Measurements from ENCODE around the gene SLC22A5. TPM values are rescaled to one million over a fixed set of nuclear protein-coding genes. Genes with fewer than 3 reads are reported as not detected.
A peak's percentile ranks its signal among the peaks of the same experiment; 100 is the strongest.

SLC22A5 gene
- total and polyA plus RNA-seq, 2 of the 8 experiments (the other 6 are each of a cell fraction or from before 2014, with no cell fraction given) = 4.0 to 9.0 TPM

DNA sequence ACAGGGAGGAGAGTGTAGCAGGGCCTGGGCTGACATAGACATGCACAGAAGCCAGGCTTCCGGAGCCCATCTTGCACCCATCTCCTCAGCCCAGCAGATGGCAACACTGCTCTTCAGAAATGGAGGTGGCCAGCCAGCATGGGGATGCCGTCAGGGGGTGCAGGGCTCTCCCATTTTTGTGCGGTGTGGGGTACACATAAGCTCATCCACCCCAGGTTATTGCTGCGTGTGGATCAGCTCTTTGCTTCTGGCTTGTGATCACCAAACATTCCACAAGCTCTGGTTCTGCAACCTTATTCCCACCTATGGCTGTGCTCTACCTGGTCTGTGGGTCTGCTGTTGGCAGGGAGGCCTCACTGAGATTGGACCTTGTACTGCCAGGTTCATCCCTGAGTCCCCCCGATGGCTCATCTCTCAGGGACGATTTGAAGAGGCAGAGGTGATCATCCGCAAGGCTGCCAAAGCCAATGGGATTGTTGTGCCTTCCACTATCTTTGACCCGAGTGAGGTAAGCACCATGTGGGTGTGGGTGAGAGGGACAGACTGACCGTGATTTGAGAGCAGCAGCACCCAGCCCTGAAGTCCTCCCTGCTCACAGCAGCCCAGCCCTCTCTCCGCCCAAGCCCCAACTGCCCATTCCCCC, 17.3 kb downstream of the SLC22A5 start:
- Histone ChIP-seq H3K36me3 (ENCODE audit: control insufficient read depth in 2 of 4, insufficient read depth in 4 of 4, low read length in 3 of 4) (no peaks in the 10 kb centered on the region), H2AFZ (ENCODE audit: low read length) (peak overlapping the region; percentile 85), H3K4me2 (ENCODE audit: insufficient read depth in 1 of 2, low read depth in 2 of 2, low read length in 2 of 2) (no peak overlapping the region), H3K27ac (ENCODE audit: low read depth, low read length) (no peak overlapping the region), H4K91ac (replicated peaks; ENCODE audit: insufficient read length, low read length) (peak overlapping the region; percentile 44), H3K56ac (replicated peaks; ENCODE audit: insufficient read length, low read depth, low read length) (no peak overlapping the region), H3K23me2 (ENCODE audit: low read depth, low read length) (no peaks in the 10 kb centered on the region), H3K79me2 (ENCODE audit: control insufficient read depth in 1 of 2, insufficient read depth in 2 of 2, low read length in 2 of 2) (no peaks in the 10 kb centered on the region), H2BK12ac (ENCODE audit: low read depth, low read length) (0 out of 2 replicates have a peak overlapping the region, but pooled peaks have one; percentile 29), H3K9ac (replicated peaks in 1 of 4; ENCODE audit: extremely low read depth in 1 of 4, low read depth in 3 of 4, low read length in 3 of 4) (no peak overlapping the region), H2BK15ac (ENCODE audit: low read length) (peak overlapping the region; percentile 84; the same call in 1 of the 2 replicates), H2BK20ac (ENCODE audit: low read length) (no peak overlapping the region), H3K27me3 (replicated peaks in 1 of 4; ENCODE audit: control insufficient read depth in 3 of 4, extremely low read depth in 1 of 4, insufficient read depth in 3 of 4, low read length in 3 of 4) (no peaks in the 10 kb centered on the region), H2AK5ac (ENCODE audit: low read depth, low read length) (no peak overlapping the region), H3K4ac (replicated peaks; ENCODE audit: insufficient read length, low read depth, low read length) (no peak overlapping the region), H3K4me3 (ENCODE audit: extremely low read depth in 1 of 4, insufficient read depth in 2 of 4, low read depth in 3 of 4, low read length in 4 of 4) (no peak overlapping the region), H3K23ac (ENCODE audit: insufficient read length) (no peak overlapping the region), H3K18ac (ENCODE audit: extremely low read depth, low read length) (peak overlapping the region; percentile 67; the same call in 1 of the 2 replicates), H2BK5ac (ENCODE audit: low read depth, low read length) (0 out of 2 replicates have a peak overlapping the region, but pooled peaks have one; percentile 3), H4K5ac (ENCODE audit: insufficient read length, low read depth, low read length) (no peak overlapping the region), H4K8ac (ENCODE audit: extremely low read depth, insufficient read depth, low read length) (no peak overlapping the region), H3K4me1 (replicated peaks in 1 of 4; ENCODE audit: control insufficient read depth in 3 of 4, insufficient read depth in 4 of 4, low read length in 3 of 4) (peaks cover 0 to 9% (median 3%) of the 10 kb centered on the region in 4 experiments; a peak in 4 of 7 replicates), H3K9me3 (ENCODE audit: insufficient read depth in 2 of 2, low read depth in 1 of 2, low read length in 1 of 2) (no peaks in the 10 kb centered on the region), H3K79me1 (ENCODE audit: low read depth, low read length) (no peaks in the 10 kb centered on the region), H2BK120ac (replicated peaks; ENCODE audit: low read depth, low read length) (no peak overlapping the region), H3K14ac (ENCODE audit: insufficient read length) (no peak overlapping the region), H4K20me1 (replicated peaks in 1 of 2; ENCODE audit: control insufficient read depth in 1 of 2, insufficient read depth in 2 of 2, low read length in 2 of 2) (peaks cover 0 to 3% of the 10 kb centered on the region in 2 experiments)
- POLR2A ChIA-PET (ENCODE audit: partially characterized antibody) = interaction anchor here (0.8 to 1.9 kb wide), 4 partner anchors 24 to 115 kb away, joined by 3 to 9 read pairs (median 4); partner anchors contain the start of gene IRF1
- CTCF ChIA-PET (ENCODE audit: partially characterized antibody) = interaction anchor here (0.6 to 16.4 kb wide), 47 partner anchors 8 to 573 kb away, joined by 3 to 353 read pairs (median 4); partner anchors contain the start of gene IRF1
- FAIRE-seq (no peak), DNase-seq (ENCODE audit: low read depth in 1 of 2, low spot score in 2 of 2) (peak in 1 of 2 experiments; percentile 81)
- WGBS, 2 experiments (ENCODE audit: extremely low coverage in 1 of 2, insufficient coverage in 1 of 2, insufficient read length in 1 of 2, insufficient replicate concordance in 2 of 2, low coverage in 1 of 2, low lambda C conversion rate in 2 of 2, missing lambda C conversion rate in 1 of 2) = 72% methylated on average over 9 of the region's 10 CpGs; no CpG with 5 or more reads in 1 of the 2 experiments
- TF ChIP-seq CTBP2 (IDR thresholded peaks at IDR 0.05; ENCODE audit: borderline replicate concordance, insufficient read depth, insufficient read length, low read length) (no peak), EGR1 (IDR thresholded peaks at IDR 0.05; ENCODE audit: borderline replicate concordance, low read depth, low read length) (no peak), HDAC6 (IDR thresholded peaks at IDR 0.05; ENCODE audit: low read depth, low read length) (no peak), RAD21 (IDR thresholded peaks at IDR 0.05 in 1 of 2, conservative IDR thresholded peaks at IDR 0.05 in 1 of 2; ENCODE audit: low read depth in 2 of 2, low read length in 2 of 2) (peak; percentile 92 to 93), YY1 (IDR thresholded peaks at IDR 0.05; ENCODE audit: low read depth, low read length) (0 out of 2 replicates have a peak, but pooled peaks have one; percentile 34), GABPA (IDR thresholded peaks at IDR 0.05; ENCODE audit: borderline replicate concordance, insufficient read depth, low read length) (no peak), JUN (IDR thresholded peaks at IDR 0.05; ENCODE audit: low read depth, low read length) (no peak)
- TF ChIP-seq, protein P1, sequence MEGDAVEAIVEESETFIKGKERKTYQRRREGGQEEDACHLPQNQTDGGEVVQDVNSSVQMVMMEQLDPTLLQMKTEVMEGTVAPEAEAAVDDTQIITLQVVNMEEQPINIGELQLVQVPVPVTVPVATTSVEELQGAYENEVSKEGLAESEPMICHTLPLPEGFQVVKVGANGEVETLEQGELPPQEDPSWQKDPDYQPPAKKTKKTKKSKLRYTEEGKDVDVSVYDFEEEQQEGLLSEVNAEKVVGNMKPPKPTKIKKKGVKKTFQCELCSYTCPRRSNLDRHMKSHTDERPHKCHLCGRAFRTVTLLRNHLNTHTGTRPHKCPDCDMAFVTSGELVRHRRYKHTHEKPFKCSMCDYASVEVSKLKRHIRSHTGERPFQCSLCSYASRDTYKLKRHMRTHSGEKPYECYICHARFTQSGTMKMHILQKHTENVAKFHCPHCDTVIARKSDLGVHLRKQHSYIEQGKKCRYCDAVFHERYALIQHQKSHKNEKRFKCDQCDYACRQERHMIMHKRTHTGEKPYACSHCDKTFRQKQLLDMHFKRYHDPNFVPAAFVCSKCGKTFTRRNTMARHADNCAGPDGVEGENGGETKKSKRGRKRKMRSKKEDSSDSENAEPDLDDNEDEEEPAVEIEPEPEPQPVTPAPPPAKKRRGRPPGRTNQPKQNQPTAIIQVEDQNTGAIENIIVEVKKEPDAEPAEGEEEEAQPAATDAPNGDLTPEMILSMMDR (IDR thresholded peaks at IDR 0.05; ENCODE audit: control extremely low read depth in 1 of 3, insufficient read depth in 1 of 3, low read depth in 1 of 3, low read length in 3 of 3) = peak; percentile 84 to 90 (median 86)

Measured in H1 (cell line).